RPMI8226 (cell line): ENCODE data around the gene MBD3L4.
"Not testable (repeated sequence)": the region's sequence is repeated elsewhere in the genome, so short reads cannot be mapped to it uniquely, and the experiment has no call there.

Experiments used
- DNase-seq: peaks from one replicate; pipeline ENCODE4 v3.0.0-alpha.2; 2015

MBD3L4 gene

GRCh38 chr19:7040079-7040478 is at the start of gene MBD3L4:
TSS of gene MBD3L4 (minus strand) at chr19:7040179. CDS start at chr19:7040144, 35 bp downstream.
- DNase-seq: not testable (repeated sequence)

GRCh38 chr19:7088999-7089398 is 49.0 kb upstream of the MBD3L4 start:
- DNase-seq: no peak

GRCh38 chr19:7083076-7083956 is 43.3 kb upstream of the MBD3L4 start:
- peak; percentile 13 for DNase-seq

GRCh38 chr19:7078008-7078407 is 38.0 kb upstream of the MBD3L4 start:
- no peak for DNase-seq

GRCh38 chr19:7076151-7076550 is 36.2 kb upstream of the MBD3L4 start:
- no peak for DNase-seq

GRCh38 chr19:7074705-7075282 is 34.8 kb upstream of the MBD3L4 start:
- no peak for DNase-seq

- DNase-seq: no peak
Measured at GRCh38 chr19:7072541-7072940, 32.6 kb upstream of the MBD3L4 start.

- DNase-seq: no peak
Measured at GRCh38 chr19:7069904-7070226, 29.9 kb upstream of the MBD3L4 start.

- DNase-seq: peak; percentile 99
Measured at GRCh38 chr19:7069042-7069903, 29.3 kb upstream of the MBD3L4 start, which contains the start of gene ZNF557. TSS of gene ZNF557 (plus strand) at chr19:7069703. CDS start at chr19:7075075, 5,372 bp downstream.

- no peak for DNase-seq
Measured at GRCh38 chr19:7068599-7068998, 28.6 kb upstream of the MBD3L4 start.

GRCh38 chr19:7067716-7068115 is 27.7 kb upstream of the MBD3L4 start:
- no peak for DNase-seq

- DNase-seq: peak; percentile 47
Measured at GRCh38 chr19:7067122-7067521, 27.1 kb upstream of the MBD3L4 start.

- no peak for DNase-seq
Measured at GRCh38 chr19:7063764-7064418, 23.9 kb upstream of the MBD3L4 start.

- DNase-seq: no peak
Measured at GRCh38 chr19:7063339-7063738, 23.4 kb upstream of the MBD3L4 start.

GRCh38 chr19:7059977-7060376 is 20.0 kb upstream of the MBD3L4 start:
- DNase-seq: not testable (repeated sequence)

GRCh38 chr19:7058576-7058975 is 18.6 kb upstream of the MBD3L4 start, which contains the start of gene MBD3L3:
TSS of gene MBD3L3 (minus strand) at chr19:7058676. CDS start at chr19:7058605, 71 bp downstream.
- DNase-seq: not testable (repeated sequence)

GRCh38 chr19:7056371-7056770 is 16.4 kb upstream of the MBD3L4 start:
- DNase-seq: not testable (repeated sequence)

GRCh38 chr19:7055679-7056078 is 15.7 kb upstream of the MBD3L4 start:
- not testable (repeated sequence) for DNase-seq

GRCh38 chr19:7054635-7055368 is 14.8 kb upstream of the MBD3L4 start:
- not testable (repeated sequence) for DNase-seq

- DNase-seq: not testable (repeated sequence)
Measured at GRCh38 chr19:7052896-7053295, 12.9 kb upstream of the MBD3L4 start.

- not testable (repeated sequence) for DNase-seq
Measured at GRCh38 chr19:7051421-7051820, 11.4 kb upstream of the MBD3L4 start.

GRCh38 chr19:7049021-7049420 is 9.0 kb upstream of the MBD3L4 start, which contains the start of gene MBD3L2:
TSS of gene MBD3L2 (plus strand) at chr19:7049321. CDS start at chr19:7049374, 53 bp downstream.
- not testable (repeated sequence) for DNase-seq
